ENCODE data around the gene GRID1.
A peak's percentile ranks its signal among the peaks of the same experiment; 100 is the strongest.

Gene GRID1

GRCh38 chr10:86387178-86387794 lies 20.7 kb upstream of the GRID1 start:
- no peak for TF ChIP-seq CTCF (IDR thresholded peaks at IDR 0.05; ENCODE audit: insufficient read depth, missing control alignments)
- no peak for FAIRE-seq
- DNase-seq (ENCODE audit: insufficient read length, low spot score) = no peak

- TF ChIP-seq CTCF (IDR thresholded peaks at IDR 0.05; ENCODE audit: insufficient read depth, missing control alignments) = no peak
- DNase-seq (ENCODE audit: insufficient read length, low spot score) (no peak), FAIRE-seq (no peak)
These were observed 19.2 kb upstream of the GRID1 start for GRCh38 chr10:86385806-86386205.

- no peak for TF ChIP-seq CTCF (IDR thresholded peaks at IDR 0.05; ENCODE audit: insufficient read depth, missing control alignments)
- FAIRE-seq (no peak), DNase-seq (ENCODE audit: insufficient read length, low spot score) (no peak)
These were observed 11.2 kb upstream of the GRID1 start for GRCh38 chr10:86377797-86378146.

- DNase-seq (ENCODE audit: insufficient read length, low spot score) = peak; percentile 79
- TF ChIP-seq CTCF (IDR thresholded peaks at IDR 0.05; ENCODE audit: insufficient read depth, missing control alignments) = peak; percentile 80
These were observed 10.5 kb upstream of the GRID1 start for GRCh38 chr10:86376852-86377796.

GRCh38 chr10:86376403-86376802 lies 9.8 kb upstream of the GRID1 start:
- FAIRE-seq = no peak
- TF ChIP-seq CTCF (IDR thresholded peaks at IDR 0.05; ENCODE audit: insufficient read depth, missing control alignments) = no peak

More at GRCh38 chr10:86376852-86377796, 10.5 kb upstream of the GRID1 start:
- FAIRE-seq = no peak

GRCh38 chr10:86375204-86375603 lies 8.6 kb upstream of the GRID1 start:
- no peak for TF ChIP-seq CTCF (IDR thresholded peaks at IDR 0.05; ENCODE audit: insufficient read depth, missing control alignments)
- FAIRE-seq (no peak), DNase-seq (ENCODE audit: insufficient read length, low spot score) (no peak)

More at GRCh38 chr10:86376403-86376802, 9.8 kb upstream of the GRID1 start:
- DNase-seq (ENCODE audit: insufficient read length, low spot score) = no peak

GRCh38 chr10:86374664-86375063 lies 8.1 kb upstream of the GRID1 start:
- FAIRE-seq (no peak), DNase-seq (ENCODE audit: insufficient read length, low spot score) (no peak)
- TF ChIP-seq CTCF (IDR thresholded peaks at IDR 0.05; ENCODE audit: insufficient read depth, missing control alignments) = no peak
